Ovary (tissue), 9 donors: ENCODE results near the gene MBNL1. TPM values are rescaled to one million over a fixed set of nuclear protein-coding genes. Genes with fewer than 3 reads are reported as not detected.

Experiments used
- DNase-seq, 5 donors: peaks; one replicate each; pipeline ENCODE4 v3.0.0-alpha.2; 2019 to 2020
- H3K27ac ChIP-seq, 2 donors: fragments of 200-600 bp; one replicate each; pipeline versions ENCODE4 v1.5.1 to v1.8.0; 2019 to 2022
- H3K27me3 ChIP-seq: fragments of 200-600 bp; one replicate; pipeline ENCODE4 v1.8.0; 2022
- H3K36me3 ChIP-seq: fragments of 200-600 bp; sonication (generic); one replicate; pipeline ENCODE4 v1.5.1; 2019
- H3K4me1 ChIP-seq: one replicate; pipeline ENCODE4 v1.8.1; 2013; ENCODE audit warnings: mild to moderate bottlenecking, moderate library complexity; ENCODE audit not compliant: insufficient read depth
- H3K4me3 ChIP-seq: fragments of 200-600 bp; sonication (generic); one replicate; pipeline ENCODE4 v1.5.1; 2017
- H3K9me3 ChIP-seq, 2 donors: fragments of 200-600 bp in 1 of 2; sonication (generic) in 1 of 2; one replicate each; pipeline versions ENCODE4 v1.5.1 to v1.8.1; 2013 to 2019; ENCODE audit warnings: mild to moderate bottlenecking in 1 of 2, moderate library complexity in 1 of 2
- CTCF ChIP-seq, 3 donors: fragments of 450-650 bp in 2 of 3; fragments of 200-600 bp in 1 of 3; IDR thresholded peaks; one replicate each; pipeline versions ENCODE4 v1.5.1 to v1.8.0; 2016 to 2022; ENCODE audit warnings: antibody characterized with exemption in 3 of 3, mild to moderate bottlenecking in 1 of 3
- EP300 ChIP-seq: sonication (generic); formaldehyde crosslinking; IDR thresholded peaks from one replicate; pipeline ENCODE4 v1.6.1; 2017; ENCODE audit warnings: antibody characterized with exemption
- POLR2A ChIP-seq: fragments of 450-650 bp; IDR thresholded peaks from one replicate; pipeline ENCODE4 v1.6.1; 2017; ENCODE audit warnings: antibody characterized with exemption, mild to moderate bottlenecking, moderate library complexity
- WGBS, 3 donors: extraction: QIAGEN DNeasy Blood & Tissue Kit in 1 of 3; methylation state at CpG; one replicate each; pipeline versions ENCODE4 v1.1.5 to v1.1.7; 2013 to 2017; 5-methylcytosine and 5-hydroxymethylcytosine counted together
- intact Hi-C, 4 donors: fragments of 100-400 bp; cut with DNase I; formaldehyde crosslinking; loops; one replicate each; pipeline versions ENCODE4 v1.11.0 to v1.15.1; 2022 to 2023
- polyA plus RNA-seq, 2 donors: library from polyadenylated mRNA; stranded (reverse); fragments of 200-250 nt in 1 of 2; fragments of 350-450 nt in 1 of 2; fragmentation: Illumina TruSeq in 1 of 2; extraction: RNeasy Lipid Tissue Mini Kit (QIAGEN cat#74804) in 1 of 2; gene quantifications; one replicate each; pipeline ENCODE4 v1.2.3, GENCODE V29; 2013 to 2014
- total RNA-seq, 7 donors: library from RNA; depleted of rRNA in 2 of 7; stranded (reverse); fragments of >200 nt in 2 of 7; fragmentation: NEBNext Ultra II Directional in 3 of 7; extraction: Animal tissue kit (Norgen Biotek cat#: 25700) in 3 of 7; gene quantifications; one replicate each; pipeline versions ENCODE4 v1.1.0 to v1.2.4, GENCODE V29; 2016 to 2023
- donor health status: DM: no; HTN: no; CAD: no; lungs with moderate emphysema.
- donor health status: DM: no; HTN: no; CAD: no.
- donor health status: Bipolar disorder and iron deficiency.
- donor health status: DM: yes; HTN: yes; CAD: no.
- donor health status: DM: no; HTN: no; CAD: no.
- donor health status: DM: yes; HTN: yes; CAD: no.

The MBNL1 gene
- total and polyA plus RNA-seq, 9 donors = 39.7 to 152 (median 123) TPM

- Histone ChIP-seq H3K4me1 (peaks cover 7% of the 10 kb centered on the region), H3K36me3 (no peaks in the 10 kb centered on the region)
- 7 to 9% (median 9%) methylated on average over 16 of the region's 16 CpGs for WGBS, 3 donors
Measured at GRCh38 chr3:152267831-152268554, 736 bp upstream of the MBNL1 start.

GRCh38 chr3:152269056-152269830 is 514 bp downstream of the MBNL1 start:
- intact Hi-C loops = loop anchor here in 2 of 4 donors (2.0 to 10.0 kb wide), 3 partner anchors 30 to 176 kb away; no protein-coding TSS in a partner anchor
- 0 to 1% (median 0%) methylated on average over 39 to 56 of the region's 56 CpGs for WGBS, 3 donors
- Histone ChIP-seq H3K27me3 (no peaks in the 10 kb centered on the region), H3K9me3 (no peaks in the 10 kb centered on the region), H3K36me3 (no peaks in the 10 kb centered on the region), H3K4me3 (peak overlapping the region; percentile 84), H3K4me1 (peaks cover 7% of the 10 kb centered on the region), H3K27ac (peak overlapping the region; percentile 95 to 97)
- peak; percentile 64 to 80 (median 73) for DNase-seq
- no peak for TF ChIP-seq CTCF (IDR thresholded peaks at IDR 0.05)
- no peak for TF ChIP-seq POLR2A
- TF ChIP-seq EP300 = peak; percentile 14

More at GRCh38 chr3:152267831-152268554, 736 bp upstream of the MBNL1 start:
- TF ChIP-seq POLR2A = no peak
- no peak for TF ChIP-seq CTCF (IDR thresholded peaks at IDR 0.05)
- no peak for TF ChIP-seq EP300
- peak overlapping the region; percentile 95 to 97 for H3K27ac ChIP-seq
- intact Hi-C loops = loop anchor here in 2 of 4 donors (2.0 to 10.0 kb wide), 3 partner anchors 31 to 177 kb away; no protein-coding TSS in a partner anchor
- H3K27me3 ChIP-seq = no peaks in the 10 kb centered on the region
- H3K9me3 ChIP-seq = no peaks in the 10 kb centered on the region
- peak overlapping the region; percentile 84 for H3K4me3 ChIP-seq
- DNase-seq = no peak

- Histone ChIP-seq H3K4me1 (peaks cover 7% of the 10 kb centered on the region), H3K27me3 (no peaks in the 10 kb centered on the region), H3K9me3 (no peaks in the 10 kb centered on the region), H3K4me3 (peak overlapping the region; percentile 84), H3K36me3 (no peaks in the 10 kb centered on the region), H3K27ac (peak overlapping the region; percentile 95 to 97)
- DNase-seq = peak; percentile 33 to 53 (median 47)
- intact Hi-C loops = loop anchor here in 2 of 4 donors (2.0 to 10.0 kb wide), 3 partner anchors 29 to 175 kb away; no protein-coding TSS in a partner anchor
- 0 to 1% (median 1%) methylated on average over 16 of the region's 16 CpGs for WGBS, 3 donors
- TF ChIP-seq POLR2A (no peak), CTCF (IDR thresholded peaks at IDR 0.05) (no peak), EP300 (no peak)
Measured at GRCh38 chr3:152269831-152270734, 1.4 kb downstream of the MBNL1 start.

- Histone ChIP-seq H3K27me3 (no peaks in the 10 kb centered on the region), H3K4me1 (peaks cover 7% of the 10 kb centered on the region), H3K4me3 (peak overlapping the region; percentile 84), H3K27ac (peak overlapping the region in 1 of 2 donors; percentile 97), H3K9me3 (no peaks in the 10 kb centered on the region), H3K36me3 (no peaks in the 10 kb centered on the region)
- no peak for DNase-seq
- intact Hi-C loops = no loop called here
- no peak for TF ChIP-seq POLR2A
- no peak for TF ChIP-seq CTCF (IDR thresholded peaks at IDR 0.05)
- no peak for TF ChIP-seq EP300
- WGBS, 3 donors = 55 to 76% (median 66%) methylated on average over 1 of the region's 1 CpG
Measured at GRCh38 chr3:152270937-152271336, 2.2 kb downstream of the MBNL1 start.
